HG03196 (cell line): Measurements from ENCODE around the gene GRAMD2B.
"Not testable (repeated sequence)": the region's sequence is repeated elsewhere in the genome, so short reads cannot be mapped to it uniquely, and the experiment has no call there.

Experiments used
- ATAC-seq: cut with Tn5 transposase; IDR thresholded peaks from one replicate; pipeline ENCODE4 v1.9.1; 2021; ENCODE audit not compliant: unreplicated experiment

Gene GRAMD2B

GRCh38 chr5:126508962-126509279 is 85.7 kb downstream of the GRAMD2B start:
- no peak for ATAC-seq

DNA sequence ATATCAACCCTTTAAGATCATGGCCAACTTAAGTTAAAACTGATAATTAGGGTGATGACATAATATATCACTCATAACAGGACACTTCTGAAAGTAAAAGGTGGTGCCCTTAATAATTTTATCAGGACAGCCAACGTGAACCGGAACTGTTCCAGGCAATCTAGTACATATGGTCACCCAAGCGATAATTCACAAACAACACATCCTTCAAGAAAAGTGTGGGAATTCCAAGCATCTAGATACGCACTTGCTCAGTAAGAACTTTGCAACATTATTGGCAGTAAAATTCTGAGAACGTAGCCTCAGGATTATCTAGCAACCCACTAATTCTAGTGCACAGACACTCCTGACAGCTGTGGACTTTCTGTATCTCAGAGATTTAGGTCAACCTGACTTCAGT is 86.1 kb downstream of the GRAMD2B start:
- no peak for ATAC-seq

- no peak for ATAC-seq
Observed at GRCh38 chr5:126511961-126512360, 88.8 kb downstream of the GRAMD2B start.

- ATAC-seq, result no peak
Observed at GRCh38 chr5:126512451-126512850, 89.2 kb downstream of the GRAMD2B start.

- ATAC-seq, result no peak
Observed at GRCh38 chr5:126513302-126513701, 90.1 kb downstream of the GRAMD2B start.

DNA sequence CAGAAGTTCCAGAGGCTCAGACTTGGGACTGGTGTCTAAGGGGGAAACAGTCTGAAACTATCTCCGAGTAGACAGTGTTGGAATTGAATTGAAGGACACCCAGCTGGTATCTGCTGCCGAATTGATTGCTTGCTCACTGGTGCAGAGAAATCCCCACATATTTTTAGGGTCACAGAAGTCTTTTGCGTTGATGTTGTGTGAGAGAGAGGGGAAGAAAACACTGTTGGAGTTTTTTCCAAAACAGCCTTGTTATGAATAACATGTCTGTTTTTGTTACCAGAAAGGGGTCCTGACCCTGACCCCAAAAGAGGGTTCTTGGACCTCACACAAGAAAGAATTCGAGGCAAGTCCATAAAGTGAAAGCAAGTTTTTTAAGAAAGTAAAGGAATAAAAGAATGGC is 90.5 kb downstream of the GRAMD2B start:
- ATAC-seq, result no peak

DNA sequence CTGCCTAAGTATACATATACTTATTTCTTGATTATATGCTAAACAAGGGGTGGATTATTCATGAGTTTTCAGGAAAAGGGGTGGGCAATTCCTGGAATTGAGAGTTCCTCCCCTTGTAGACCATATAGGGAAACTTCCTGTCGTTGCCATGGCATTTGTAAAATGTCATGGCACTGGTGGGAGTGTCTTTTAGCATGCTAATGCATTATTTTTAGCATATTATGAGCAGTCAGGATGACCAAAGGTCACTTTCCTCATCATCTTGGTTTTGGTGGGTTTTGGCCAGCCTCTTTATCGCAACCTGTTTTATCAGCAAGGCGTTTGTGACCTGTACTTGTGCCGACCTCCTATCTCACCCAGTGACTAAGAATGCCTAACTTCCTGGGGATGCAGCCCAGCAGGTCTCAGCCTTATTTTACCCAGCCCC is 90.9 kb downstream of the GRAMD2B start:
- no peak for ATAC-seq

DNA sequence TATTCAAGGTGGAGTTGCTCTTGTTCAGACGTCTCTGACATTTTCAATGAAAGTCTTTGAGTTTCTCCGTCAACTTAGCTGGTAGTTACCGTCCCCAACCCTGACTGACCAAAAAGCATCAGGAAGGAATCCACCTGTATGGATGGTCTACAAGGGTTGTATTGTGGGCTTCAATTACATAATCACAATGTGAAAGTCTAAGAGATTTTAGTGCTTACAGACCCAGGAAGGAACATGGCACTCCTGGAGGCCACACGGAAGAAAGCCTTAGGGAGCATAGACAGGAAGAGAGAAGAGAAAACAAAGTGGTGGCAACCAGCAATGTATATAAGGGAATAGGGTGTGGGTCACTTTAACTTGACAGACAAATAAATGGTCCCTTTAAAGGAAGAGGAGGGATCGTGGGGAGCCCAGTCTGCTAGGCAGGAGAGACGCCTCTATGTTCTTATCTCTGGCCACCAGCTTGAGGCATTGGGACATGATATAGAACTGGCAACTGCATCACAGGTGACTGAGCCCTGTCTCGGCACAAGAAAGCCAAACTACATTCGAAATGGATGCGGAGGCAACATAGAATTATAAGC is 91.4 kb downstream of the GRAMD2B start:
- ATAC-seq, result no peak

DNA sequence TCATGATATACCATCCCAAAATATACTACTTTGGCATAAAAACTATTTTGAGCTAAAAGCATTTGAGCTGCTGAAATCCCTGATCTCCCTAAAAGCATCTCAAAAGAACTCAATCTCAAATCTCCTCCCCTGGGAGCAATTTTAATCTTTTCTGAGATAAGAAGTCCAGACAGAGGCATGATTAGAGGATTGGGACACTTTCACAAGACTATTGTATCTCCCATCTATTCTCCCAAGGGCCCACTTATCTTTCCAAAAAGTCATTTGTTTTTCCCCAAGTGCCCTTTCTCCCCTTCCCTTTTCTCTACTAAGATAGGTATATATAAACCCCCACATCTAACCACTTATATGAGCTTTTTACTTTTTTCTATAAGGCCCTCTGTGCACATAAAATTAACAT is 92.1 kb downstream of the GRAMD2B start:
- no peak for ATAC-seq

DNA sequence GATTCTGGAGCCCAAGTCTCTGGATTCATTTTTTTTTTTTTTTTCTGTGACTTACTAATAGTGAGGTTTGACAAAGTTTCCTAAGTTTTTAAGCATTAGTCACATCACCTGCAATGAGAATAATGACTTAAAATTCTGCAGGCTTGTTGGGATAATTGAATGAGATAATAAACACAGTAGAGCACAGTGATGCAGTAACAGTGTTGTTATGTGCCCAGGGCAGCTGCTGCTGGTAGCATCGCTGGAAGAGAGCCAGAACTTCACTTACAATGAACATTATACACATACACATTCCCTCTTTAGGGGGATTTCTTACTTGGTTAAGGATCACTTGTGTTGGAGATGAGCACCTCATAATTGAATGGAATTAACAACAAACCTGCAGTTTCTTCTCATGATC is 92.9 kb downstream of the GRAMD2B start:
- ATAC-seq, result no peak

GRCh38 chr5:126516852-126517251 is 93.6 kb downstream of the GRAMD2B start:
- ATAC-seq, result no peak

GRCh38 chr5:126519223-126519622 is 96.0 kb downstream of the GRAMD2B start:
- ATAC-seq, result not testable (repeated sequence)

DNA sequence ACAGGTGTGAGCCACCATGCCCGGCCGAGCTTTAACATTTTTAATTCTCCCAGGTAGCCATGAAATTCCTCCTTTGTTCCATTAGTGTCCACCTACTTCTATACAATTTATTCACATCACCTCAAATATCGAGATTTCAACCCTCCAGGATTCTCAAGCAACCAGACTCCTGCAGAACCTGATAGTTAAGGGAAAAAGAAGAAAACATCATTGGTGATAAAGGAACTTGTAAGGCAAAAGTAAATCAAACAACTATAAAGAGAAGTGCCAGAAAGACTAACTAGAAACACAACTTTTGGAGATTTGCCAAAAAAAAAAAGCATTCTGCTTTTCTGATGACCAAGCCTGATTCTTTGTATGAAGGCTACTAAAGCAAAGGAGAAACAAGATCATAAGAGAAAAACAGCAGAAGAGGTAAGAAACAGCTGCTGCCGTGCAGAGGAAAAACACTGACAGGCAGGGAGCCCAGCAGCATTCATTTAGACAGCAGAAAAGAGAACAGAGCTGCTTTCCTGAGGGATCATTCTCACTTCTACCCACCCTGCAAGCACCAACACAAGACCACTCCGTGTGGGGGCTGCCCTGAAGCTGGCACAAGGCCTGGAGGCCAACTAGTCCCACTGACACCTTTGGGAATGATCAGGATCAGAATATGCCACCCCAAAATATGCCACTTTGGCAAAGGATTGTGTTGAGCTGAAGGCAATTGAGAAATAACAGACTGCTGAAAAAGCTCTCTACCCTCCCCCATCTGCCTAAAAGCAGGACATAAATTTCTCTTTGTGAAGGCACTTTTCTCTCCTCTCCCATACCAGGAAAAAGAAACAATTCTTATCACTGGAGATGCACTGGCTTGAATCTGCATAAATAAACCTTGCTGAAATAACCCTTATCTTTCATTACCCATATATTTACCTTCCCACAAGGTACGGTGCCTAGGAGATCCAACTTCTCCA is 96.7 kb downstream of the GRAMD2B start:
- ATAC-seq, result no peak

DNA sequence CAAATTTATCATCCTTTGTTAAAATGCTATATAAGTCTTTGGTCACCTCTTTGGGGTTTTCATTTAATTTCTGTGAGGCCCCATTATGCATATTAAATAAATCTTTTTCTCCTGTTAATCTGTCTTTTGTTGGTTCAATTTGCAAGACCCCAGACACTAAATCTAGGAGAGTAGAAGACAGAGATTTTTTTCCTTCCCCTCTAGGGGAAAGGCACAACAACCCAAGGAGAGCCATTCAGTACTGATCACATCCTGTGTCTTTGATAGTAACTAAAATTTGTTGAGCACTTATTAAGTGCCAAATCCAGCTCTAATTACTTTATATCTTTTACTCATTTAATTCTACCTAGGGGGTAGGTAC is 97.4 kb downstream of the GRAMD2B start:
- ATAC-seq, result no peak

GRCh38 chr5:126521130-126521529 is 97.9 kb downstream of the GRAMD2B start:
- ATAC-seq, result no peak

DNA sequence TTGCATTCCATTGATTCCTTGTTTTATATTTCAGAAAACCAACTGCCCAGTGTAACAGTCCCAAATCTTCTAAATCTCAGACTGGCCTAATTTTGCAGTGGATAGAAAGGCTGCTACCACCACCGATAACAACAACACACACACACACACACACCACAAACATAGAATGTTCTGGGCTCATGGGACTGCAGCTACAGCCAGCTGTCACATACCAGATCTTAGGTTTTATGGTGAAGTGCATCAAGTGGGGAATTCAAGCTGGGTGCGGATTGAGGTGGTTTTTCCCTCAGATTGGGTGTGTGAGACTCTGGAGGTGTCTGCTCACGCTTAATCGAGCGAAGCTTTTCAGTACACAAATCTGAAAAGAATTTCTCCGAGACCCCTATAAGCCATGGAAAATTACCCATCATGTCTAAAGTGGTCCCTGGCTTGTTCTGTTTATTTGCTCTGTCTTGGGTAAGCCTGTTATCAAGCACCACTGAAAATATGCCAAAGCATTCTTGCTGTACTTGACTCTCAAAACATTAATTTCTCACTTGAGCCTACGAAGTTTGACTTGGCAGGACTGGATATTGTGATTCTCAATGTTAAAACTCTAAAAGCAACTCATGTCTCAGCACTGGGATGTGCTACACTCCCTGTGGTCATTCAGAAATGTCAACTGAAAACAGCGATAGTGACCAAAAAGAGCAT is 100.8 kb downstream of the GRAMD2B start:
- ATAC-seq, result no peak

- no peak for ATAC-seq
Observed at GRCh38 chr5:126525630-126526245, 102.5 kb downstream of the GRAMD2B start.

DNA sequence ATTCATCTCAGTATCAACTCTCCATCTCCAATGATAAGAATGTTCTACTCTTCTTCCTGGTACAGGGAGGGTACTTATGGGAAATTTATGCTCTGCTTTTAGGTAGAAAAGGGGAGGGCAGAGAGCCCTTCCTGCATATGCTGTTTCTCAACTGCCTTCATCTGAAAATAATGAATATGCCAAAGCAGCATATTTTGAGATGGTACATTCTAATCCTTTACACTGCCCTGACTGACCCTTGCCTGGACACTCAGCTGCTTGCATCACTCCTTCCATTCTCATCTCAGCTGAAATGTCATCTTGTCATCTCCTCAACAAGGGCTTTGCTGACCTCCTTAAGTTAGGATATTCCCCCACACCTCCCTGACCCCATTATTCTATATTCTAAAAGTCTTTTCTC is 103.3 kb downstream of the GRAMD2B start:
- no peak for ATAC-seq

- ATAC-seq, result no peak
Observed at GRCh38 chr5:126527158-126527557, 103.9 kb downstream of the GRAMD2B start.

DNA sequence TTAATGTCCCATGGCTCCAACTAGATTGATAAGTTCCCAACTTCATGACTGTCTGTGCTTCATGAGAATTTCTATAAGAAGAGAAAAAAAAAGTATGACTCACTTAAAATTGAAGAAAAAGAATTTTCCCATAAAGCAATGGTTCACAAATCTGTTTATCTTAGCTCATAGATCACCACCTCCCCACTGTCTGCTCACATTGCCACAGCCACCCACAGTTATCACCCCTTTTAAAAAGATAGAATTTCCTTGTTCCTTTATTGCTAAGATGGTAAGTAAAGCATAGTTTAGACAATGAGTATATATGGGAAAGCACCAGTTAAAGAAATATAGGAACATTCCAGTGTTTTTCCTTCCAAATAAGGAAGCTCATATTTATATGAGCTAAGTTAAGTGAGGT is 104.7 kb downstream of the GRAMD2B start:
- no peak for ATAC-seq

- no peak for ATAC-seq
Observed at GRCh38 chr5:126531543-126532120, 108.4 kb downstream of the GRAMD2B start.
